Cardiac muscle cell (in vitro differentiated cells and primary cell): ENCODE measurements around the gene ASPN. TPM values are rescaled to one million over a fixed set of nuclear protein-coding genes. Genes with fewer than 3 reads are reported as not detected.

Experiments used
- DNase-seq, 2 donors: peaks; one replicate each; pipeline versions ENCODE4 v3.0.0 to v3.0.0-alpha.2; 2010 to 2017; ENCODE audit warnings: low read depth in 1 of 2, low spot score in 1 of 2
- H3K27ac ChIP-seq: fragments of 200-600 bp; sonication (generic); 2 replicates; pipeline ENCODE4 v1.5.1; 2016
- H3K27me3 ChIP-seq: fragments of 200-600 bp; sonication (generic); 2 replicates; pipeline ENCODE4 v1.6.0; 2016; ENCODE audit warnings: control low read depth
- H3K36me3 ChIP-seq: fragments of 200-600 bp; sonication (generic); 2 replicates; pipeline ENCODE4 v1.5.1; 2016; ENCODE audit warnings: control low read depth
- H3K4me1 ChIP-seq: fragments of 200-600 bp; sonication (generic); 2 replicates; pipeline ENCODE4 v1.8.1; 2017; ENCODE audit warnings: low read depth, mild to moderate bottlenecking, mixed run types
- H3K4me3 ChIP-seq: fragments of 200-600 bp; sonication (generic); 2 replicates; pipeline ENCODE4 v1.5.1; 2016; ENCODE audit warnings: mild to moderate bottlenecking
- H3K9me3 ChIP-seq: fragments of 200-600 bp; sonication (generic); 2 replicates; pipeline ENCODE4 v1.5.1; 2017; ENCODE audit warnings: low read depth, mild to moderate bottlenecking, control low read depth
- CTCF ChIP-seq: IDR thresholded peaks from 2 replicates; pipeline ENCODE4 v1.5.1; 2012; ENCODE audit warnings: low read depth, mild to moderate bottlenecking, low read length
- polyA plus RNA-seq: library from polyadenylated mRNA; unstranded; fragments of >200 nt; fragmentation: Nextera tagmentation; extraction: Ambion mirVana; gene quantifications from 2 replicates; pipeline ENCODE4 v1.2.1, GENCODE V29; 2016
- total RNA-seq: library from RNA; depleted of rRNA; stranded (reverse); fragments of >200 nt; gene quantifications from 2 replicates; pipeline ENCODE4 v1.2.3, GENCODE V29; 2016

The ASPN gene
- total and polyA plus RNA-seq, 2 experiments from 2014 or later, result 0.24 TPM; not detected in 1

- no peak for DNase-seq
- Histone ChIP-seq H3K9me3 (no peaks in the 10 kb centered on the region), H3K27ac (no peak overlapping the region), H3K4me1 (peaks cover 10% of the 10 kb centered on the region), H3K4me3 (no peak overlapping the region), H3K36me3 (no peaks in the 10 kb centered on the region), H3K27me3 (no peaks in the 10 kb centered on the region)
- TF ChIP-seq CTCF, result no peak
These were observed 28.4 kb upstream of the ASPN start for GRCh38 chr9:92510747-92511146.

GRCh38 chr9:92509050-92509449 lies 26.7 kb upstream of the ASPN start:
- DNase-seq, result no peak
- H3K4me1 ChIP-seq, result peaks cover 10% of the 10 kb centered on the region
- no peak for TF ChIP-seq CTCF
- no peaks in the 10 kb centered on the region for H3K9me3 ChIP-seq
- H3K4me3 ChIP-seq, result no peak overlapping the region
- H3K27ac ChIP-seq, result no peak overlapping the region
- no peaks in the 10 kb centered on the region for H3K36me3 ChIP-seq
- no peaks in the 10 kb centered on the region for H3K27me3 ChIP-seq

- DNase-seq, result peak; percentile 12 to 63
- H3K9me3 ChIP-seq, result no peaks in the 10 kb centered on the region
- no peak for TF ChIP-seq CTCF
- peaks cover 10% of the 10 kb centered on the region for H3K4me1 ChIP-seq
- H3K27me3 ChIP-seq, result no peaks in the 10 kb centered on the region
- no peak overlapping the region for H3K4me3 ChIP-seq
- H3K36me3 ChIP-seq, result no peaks in the 10 kb centered on the region
- no peak overlapping the region for H3K27ac ChIP-seq
These were observed 25.9 kb upstream of the ASPN start for GRCh38 chr9:92508018-92508820.

- no peak overlapping the region for H3K4me3 ChIP-seq
- TF ChIP-seq CTCF, result no peak
- H3K9me3 ChIP-seq, result no peaks in the 10 kb centered on the region
- no peaks in the 10 kb centered on the region for H3K27me3 ChIP-seq
- H3K36me3 ChIP-seq, result no peaks in the 10 kb centered on the region
- no peak overlapping the region for H3K27ac ChIP-seq
- DNase-seq, result no peak
- H3K4me1 ChIP-seq, result peaks cover 10% of the 10 kb centered on the region
These were observed 25.2 kb upstream of the ASPN start for GRCh38 chr9:92507496-92507895.

- H3K4me3 ChIP-seq, result no peak overlapping the region
- H3K27ac ChIP-seq, result no peak overlapping the region
- H3K4me1 ChIP-seq, result peaks cover 10% of the 10 kb centered on the region
- no peak for TF ChIP-seq CTCF
- no peaks in the 10 kb centered on the region for H3K36me3 ChIP-seq
- H3K27me3 ChIP-seq, result no peaks in the 10 kb centered on the region
- no peaks in the 10 kb centered on the region for H3K9me3 ChIP-seq
- peak in 1 of 2 donors; percentile 21 for DNase-seq
These were observed 24.7 kb upstream of the ASPN start for GRCh38 chr9:92507005-92507404.
